IMR-90 (cell line): Measurements from ENCODE around the gene ACTN1. TPM values are rescaled to one million over a fixed set of nuclear protein-coding genes. Genes with fewer than 3 reads are reported as not detected.
A peak's percentile ranks its signal among the peaks of the same experiment; 100 is the strongest.

Source experiments
- ATAC-seq: fragments of 200-7000 bp; cut with Tn5 transposase; 2 replicates; pipeline ENCODE4 v1.9.1; 2020; ENCODE audit warnings: low read depth, mild to moderate bottlenecking, moderate library complexity
- BruUV-seq: library from RNA; stranded (reverse); fragments of 400-500 nt; replicated peaks from 2 replicates; lab custom pipeline; 2021; lab: Mats Ljungman, UMichigan
- CTCF ChIA-PET: fragments of 300-600 bp; formaldehyde crosslinking; extraction: SDS; loops from one replicate; lab custom pipeline; 2021; ENCODE audit warnings: antibody characterized with exemption; lab: Yijun Ruan, JAX
- POLR2A ChIA-PET: fragments of 300-600 bp; sonication (Branson Sonifier 250); formaldehyde crosslinking; loops from one replicate; lab custom pipeline; 2022; ENCODE audit warnings: antibody characterized with exemption; ENCODE audit not compliant: unreplicated experiment; lab: Charles Lee
- DNase-seq: peaks from one replicate; pipeline ENCODE4 v3.0.0; 2013
- H2AFZ ChIP-seq: replicated peaks from 2 replicates; pipeline ENCODE3; 2013; ENCODE audit warnings: low read length, mild to moderate bottlenecking; ENCODE audit not compliant: poor library complexity
- H2AK5ac ChIP-seq: 2 replicates; pipeline ENCODE4 v1.6.1; 2013; ENCODE audit warnings: low read depth, low read length, inconsistent platforms
- H2AK9ac ChIP-seq: replicated peaks from 2 replicates; pipeline ENCODE3; 2013; ENCODE audit warnings: mild to moderate bottlenecking, low read depth, low read length, moderate library complexity; ENCODE audit not compliant: poor library complexity
- H2BK120ac ChIP-seq: 2 replicates; pipeline ENCODE4 v1.6.1; 2013; ENCODE audit warnings: low read depth, low read length, inconsistent platforms
- H2BK15ac ChIP-seq: 3 replicates; pipeline ENCODE4 v1.6.1; 2013; ENCODE audit warnings: low read depth, low read length, inconsistent platforms
- H2BK20ac ChIP-seq: 2 replicates; pipeline ENCODE4 v1.6.1; 2013; ENCODE audit warnings: low read depth, mild to moderate bottlenecking, inconsistent platforms, low read length, moderate library complexity
- H2BK5ac ChIP-seq: 2 replicates; pipeline ENCODE4 v1.6.1; 2013; ENCODE audit warnings: mild to moderate bottlenecking, low read depth, low read length, inconsistent platforms; ENCODE audit not compliant: poor library complexity, severe bottlenecking
- H3K14ac ChIP-seq: replicated peaks from 2 replicates; pipeline ENCODE4 v1.6.1; 2013; ENCODE audit warnings: low read depth, low read length, inconsistent platforms
- H3K18ac ChIP-seq: 2 replicates; pipeline ENCODE4 v1.6.1; 2013; ENCODE audit warnings: low read depth, low read length, control low read depth
- H3K23ac ChIP-seq: 2 replicates; pipeline ENCODE4 v1.6.1; 2013; ENCODE audit warnings: low read depth, low read length, inconsistent platforms
- H3K27ac ChIP-seq: 2 replicates; pipeline ENCODE4 v1.5.1; 2013; ENCODE audit warnings: mild to moderate bottlenecking, control low read depth, low read length; ENCODE audit not compliant: insufficient read depth
- H3K27me3 ChIP-seq: 2 replicates; pipeline ENCODE4 v1.6.1; 2013; ENCODE audit warnings: low read length; ENCODE audit not compliant: control insufficient read depth, insufficient read depth
- H3K36me3 ChIP-seq: 2 replicates; pipeline ENCODE4 v1.6.1; 2013; ENCODE audit warnings: low read length, mixed read lengths; ENCODE audit not compliant: control insufficient read depth, insufficient read depth
- H3K4ac ChIP-seq: 2 replicates; pipeline ENCODE4 v1.6.1; 2013; ENCODE audit warnings: low read depth, low read length, inconsistent platforms
- H3K4me1 ChIP-seq: 2 replicates; pipeline ENCODE4 v1.6.1; 2013; ENCODE audit warnings: low read length, mixed read lengths; ENCODE audit not compliant: control insufficient read depth, insufficient read depth
- H3K4me2 ChIP-seq: 2 replicates; pipeline ENCODE4 v1.6.1; 2013; ENCODE audit warnings: low read depth, mild to moderate bottlenecking, control low read depth, low read length, moderate library complexity
- H3K4me3 ChIP-seq: 2 replicates; pipeline ENCODE4 v1.5.1; 2013; ENCODE audit warnings: low read depth, mild to moderate bottlenecking, control low read depth, low read length, moderate library complexity; ENCODE audit not compliant: insufficient read depth
- H3K56ac ChIP-seq: 2 replicates; pipeline ENCODE4 v1.6.1; 2013; ENCODE audit warnings: low read length, inconsistent platforms; ENCODE audit not compliant: insufficient read depth; ENCODE audit errors: extremely low read depth
- H3K79me1 ChIP-seq, 2 experiments: 2 replicates each; pipeline ENCODE4 v1.6.1; 2013; ENCODE audit warnings: low read length in 2 of 2, inconsistent platforms in 1 of 2, low read depth in 1 of 2
- H3K9ac ChIP-seq: 2 replicates; pipeline ENCODE4 v1.6.1; 2013; ENCODE audit warnings: low read depth, low read length, control low read depth
- H3K9me1 ChIP-seq: 2 replicates; pipeline ENCODE4 v1.6.1; 2013; ENCODE audit warnings: low read length, inconsistent platforms; ENCODE audit not compliant: insufficient read depth
- H3K9me3 ChIP-seq: 2 replicates; pipeline ENCODE4 v1.6.1; 2013; ENCODE audit warnings: low read length; ENCODE audit not compliant: control insufficient read depth, insufficient read depth
- H4K20me1 ChIP-seq: 2 replicates; pipeline ENCODE4 v1.6.1; 2013; ENCODE audit warnings: low read length, inconsistent platforms; ENCODE audit not compliant: insufficient read depth
- H4K5ac ChIP-seq: 2 replicates; pipeline ENCODE4 v1.6.1; 2013; ENCODE audit warnings: mild to moderate bottlenecking, low read depth, low read length, control low read depth
- H4K8ac ChIP-seq, 2 experiments: 2 replicates each; pipeline ENCODE4 v1.6.1; 2013; ENCODE audit warnings: low read depth in 2 of 2, low read length in 2 of 2, control low read depth in 1 of 2, inconsistent platforms in 1 of 2
- H4K91ac ChIP-seq: 2 replicates; pipeline ENCODE4 v1.6.1; 2013; ENCODE audit warnings: low read depth, low read length, inconsistent platforms; ENCODE audit not compliant: insufficient read depth
- MAFK ChIP-seq: IDR thresholded peaks from 2 replicates; pipeline ENCODE4 v1.6.1; 2012; ENCODE audit warnings: low read depth, low read length, improper control_type of control experiment
- MXI1 ChIP-seq: IDR thresholded peaks from 2 replicates; pipeline ENCODE4 v1.6.1; 2012; ENCODE audit warnings: low read depth, mild to moderate bottlenecking, low read length, moderate library complexity, borderline replicate concordance
- WGBS, 2 experiments: methylation state at CpG; one replicate each; pipeline versions ENCODE4 v1.1.5 to v1.1.7; 2013; ENCODE audit warnings: missing lambda C conversion rate in 2 of 2; ENCODE audit not compliant: insufficient read length in 1 of 2; ENCODE audit errors: extremely low coverage in 2 of 2; 5-methylcytosine and 5-hydroxymethylcytosine counted together
- dilution Hi-C: fragments of 300-500 bp; cut with HindIII; formaldehyde crosslinking; loops from one replicate; pipeline ENCODE4 v1.14.3; 2018; ENCODE audit warnings: low sequenced_read_pairs; ENCODE audit not compliant: unreplicated experiment
- in situ Hi-C: fragments of 300-500 bp; cut with MboI; formaldehyde crosslinking; loops from 3 replicates; pipeline ENCODE4 v1.14.3; 2019; ENCODE audit warnings: low sequenced_read_pairs, inconsistent platforms, mixed read lengths
- intact Hi-C: fragments of 100-400 bp; cut with micrococcal nuclease; formaldehyde crosslinking; loops from 2 replicates; pipeline ENCODE4 v1.10.0; 2022
- polyA plus RNA-seq, 3 experiments: library from polyadenylated mRNA; depleted of rRNA; stranded (reverse); fragments of >200 nt; gene quantifications; 2 replicates each; pipeline ENCODE4 v1.2.3, GENCODE V29; 2012; ENCODE audit warnings: low replicate concordance in 1 of 3
- total RNA-seq: library from RNA; depleted of rRNA; stranded (reverse); fragments of >200 nt; gene quantifications from 2 replicates; pipeline ENCODE4 v1.2.3, GENCODE V29; 2012

The ACTN1 gene
- total and polyA plus RNA-seq, 2 of the 4 experiments (the other 2 are of a cell fraction), result 684 to 766 TPM

DNA sequence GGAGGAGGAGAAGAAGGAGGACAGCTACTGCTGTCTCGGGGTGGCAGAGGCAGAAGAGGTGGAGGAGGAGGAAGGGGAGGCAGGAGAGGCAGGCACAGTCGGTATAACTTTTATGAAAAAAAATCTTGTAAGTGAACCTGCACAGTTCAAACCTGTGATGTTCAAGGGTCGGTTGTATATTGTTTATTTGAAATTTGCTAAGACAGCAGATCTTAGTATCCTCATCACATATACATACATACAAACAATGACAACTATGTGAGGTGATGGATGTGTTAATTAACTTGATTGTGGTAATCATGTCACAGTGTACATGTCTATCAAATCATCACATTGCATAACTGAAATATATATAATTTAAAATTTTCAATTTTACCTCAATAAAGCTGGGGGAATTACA is 19.0 kb downstream of the ACTN1 start:
- POLR2A ChIA-PET, result no interaction called here

More for the DNA sequence above, 19.0 kb downstream of the ACTN1 start:
- Histone ChIP-seq H2BK20ac (no peak overlapping the region), H4K8ac (no peak overlapping the region), H3K56ac (no peak overlapping the region), H4K5ac (no peak overlapping the region), H2AK5ac (no peak overlapping the region), H3K27ac (no peak overlapping the region; the same call in 1 of the 2 replicates), H2BK120ac (no peak overlapping the region), H3K4me2 (no peak overlapping the region), H2BK15ac (no peak overlapping the region), H2BK5ac (peak overlapping the region; percentile 11), H3K4me1 (peaks cover 67% of the 10 kb centered on the region), H3K23ac (no peak overlapping the region), H3K9me3 (no peaks in the 10 kb centered on the region), H4K91ac (no peak overlapping the region), H3K14ac (no peak overlapping the region), H3K18ac (no peak overlapping the region), H3K4ac (no peak overlapping the region), H3K27me3 (no peaks in the 10 kb centered on the region), H3K79me1 (peaks cover 0 to 81% of the 10 kb centered on the region in 2 experiments; a peak in 2 of 4 replicates), H2AK9ac (no peak overlapping the region), H2AFZ (no peak overlapping the region), H3K9me1 (peaks cover 63% of the 10 kb centered on the region), H3K36me3 (peaks cover 48% of the 10 kb centered on the region), H4K20me1 (peaks cover 100% of the 10 kb centered on the region), H3K9ac (no peak overlapping the region), H3K4me3 (no peak overlapping the region)
- dilution Hi-C loops (no loop called here), in situ Hi-C loops (no loop called here), intact Hi-C loops (no loop called here)
- ATAC-seq (no peak), DNase-seq (no peak)
- CTCF ChIA-PET, result no interaction called here
- WGBS, 2 experiments, result 100% methylated on average over 1 of the region's 3 CpGs; no CpG with 5 or more reads in 1 of the 2 experiments
- BruUV-seq, result no TSS peak
- TF ChIP-seq MXI1, result no peak
- TF ChIP-seq MAFK, result peak; percentile 51
